Limb (tissue), 2 donors: ENCODE data around the gene PTPN11.
"Not testable (repeated sequence)": the region's sequence is repeated elsewhere in the genome, so short reads cannot be mapped to it uniquely, and the experiment has no call there.

Source experiments
- DNase-seq, 2 donors: peaks; one replicate each; pipeline ENCODE4 v3.0.0-alpha.2; 2016; ENCODE audit errors: extremely low spot score in 2 of 2

Gene PTPN11

DNA sequence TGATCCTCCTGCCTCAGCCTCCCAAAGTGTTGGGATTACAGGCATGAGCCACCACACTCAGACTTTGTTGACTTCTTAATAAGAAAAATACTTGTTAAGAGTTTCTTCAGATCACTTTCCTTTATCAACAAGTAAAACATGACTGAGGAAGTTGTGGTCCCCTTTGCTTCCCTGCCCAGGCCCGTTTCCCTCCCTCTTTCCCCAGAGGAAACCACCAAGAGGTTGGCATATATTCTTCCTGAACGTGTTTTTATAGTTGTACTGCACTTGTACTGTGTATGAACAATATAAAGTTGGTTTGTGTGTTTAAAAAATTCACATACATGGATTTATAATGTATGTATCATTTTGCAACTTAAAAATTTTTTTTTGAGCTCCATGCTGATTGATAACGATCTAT is 28.4 kb downstream of the PTPN11 start:
- DNase-seq: no peak

DNA sequence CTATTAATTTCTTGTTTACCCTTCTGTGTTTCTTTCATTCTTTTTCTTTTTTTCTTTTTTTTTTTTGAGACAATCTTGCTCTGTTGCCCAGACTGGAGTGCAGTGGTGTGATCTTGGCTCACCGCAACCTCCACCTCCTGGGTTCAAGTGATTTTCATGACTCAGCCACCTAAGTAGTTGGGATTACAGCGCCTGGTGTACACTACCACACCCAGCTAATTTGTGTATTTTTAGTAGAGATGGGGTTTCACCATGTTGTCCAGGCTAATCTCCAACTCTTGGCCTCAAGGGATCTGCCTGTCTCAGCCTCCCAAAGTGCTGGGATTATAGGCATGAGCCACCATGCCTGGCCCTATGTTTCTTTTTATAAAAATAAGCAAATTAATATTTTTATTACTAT is 29.4 kb downstream of the PTPN11 start:
- DNase-seq: not testable (repeated sequence)

DNA sequence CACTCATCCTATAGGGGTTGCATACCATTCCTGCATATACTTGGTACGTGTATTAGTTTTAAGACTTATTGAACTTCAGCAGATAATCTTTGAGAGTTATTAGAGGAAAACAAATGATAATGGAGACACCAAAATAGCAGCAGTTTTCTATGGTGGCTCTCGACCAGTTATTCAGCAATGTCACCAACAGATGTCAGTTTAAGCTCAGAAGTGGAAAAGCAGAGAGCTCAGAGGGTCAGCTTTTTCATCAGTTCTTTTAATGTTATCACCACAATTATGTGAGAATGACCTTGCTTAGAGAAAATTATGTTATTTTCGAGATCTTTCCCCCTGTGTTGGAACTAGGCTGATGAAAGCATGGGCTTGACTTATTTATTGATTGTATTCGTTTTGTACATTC is 32.0 kb downstream of the PTPN11 start:
- DNase-seq: no peak

DNA sequence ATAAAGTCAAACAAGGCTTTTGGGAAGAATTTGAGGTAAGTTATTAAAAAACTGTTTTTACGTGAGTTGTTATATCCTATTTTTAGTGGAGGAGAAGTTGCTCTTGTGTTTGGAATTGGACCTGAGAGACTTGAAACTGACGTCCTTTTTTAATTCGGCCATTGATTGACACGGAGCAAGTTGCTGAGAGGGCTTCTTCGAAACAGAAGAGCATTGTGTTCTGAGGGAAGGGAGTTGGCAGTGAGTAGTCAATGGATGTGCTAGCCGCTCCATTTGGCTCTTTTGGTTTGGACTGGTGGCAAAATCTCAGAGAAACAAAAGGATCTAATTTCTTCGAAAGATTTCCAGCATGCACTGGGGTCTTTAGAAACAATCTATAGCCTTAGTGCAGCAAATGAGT is 37.3 kb downstream of the PTPN11 start:
- no peak for DNase-seq

DNA sequence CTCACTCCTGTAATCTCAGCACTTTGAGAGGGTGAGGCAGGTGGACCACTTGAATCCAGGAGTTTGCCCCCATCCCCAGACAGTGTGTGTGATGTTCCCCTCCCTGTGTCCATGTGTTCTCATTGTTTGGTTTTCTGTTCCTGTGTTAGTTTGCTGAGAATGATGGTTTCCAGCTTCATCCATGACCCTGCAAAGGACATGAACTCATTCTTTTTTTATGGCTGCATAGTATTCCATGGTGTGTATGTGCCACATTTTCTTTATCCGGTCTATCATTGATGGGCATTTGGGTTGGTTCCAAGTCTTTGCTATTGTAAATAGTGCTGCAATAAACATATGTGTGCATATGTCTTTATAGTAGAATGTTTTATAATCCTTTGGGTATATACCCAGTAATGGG is 38.4 kb downstream of the PTPN11 start:
- not testable (repeated sequence) for DNase-seq

DNA sequence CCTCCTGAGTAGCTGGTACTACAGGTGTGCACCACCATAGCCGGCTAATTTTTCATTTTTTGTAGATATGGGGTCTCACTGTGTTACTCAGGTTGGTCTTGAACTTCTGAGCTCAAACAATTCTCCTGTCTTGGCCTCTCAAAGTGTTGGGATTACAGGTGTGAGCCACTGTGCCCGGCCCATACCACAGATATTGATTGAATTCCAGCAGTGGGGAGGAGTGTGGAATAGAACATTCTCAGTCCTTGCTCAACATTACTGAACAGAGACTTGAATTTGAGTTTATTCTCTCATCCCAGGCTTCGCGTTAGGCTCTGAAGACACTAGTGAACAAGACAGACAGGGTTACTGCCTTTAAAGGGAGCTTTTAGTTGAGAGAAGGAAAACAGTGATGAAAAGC is 39.6 kb downstream of the PTPN11 start:
- DNase-seq: no peak

DNA sequence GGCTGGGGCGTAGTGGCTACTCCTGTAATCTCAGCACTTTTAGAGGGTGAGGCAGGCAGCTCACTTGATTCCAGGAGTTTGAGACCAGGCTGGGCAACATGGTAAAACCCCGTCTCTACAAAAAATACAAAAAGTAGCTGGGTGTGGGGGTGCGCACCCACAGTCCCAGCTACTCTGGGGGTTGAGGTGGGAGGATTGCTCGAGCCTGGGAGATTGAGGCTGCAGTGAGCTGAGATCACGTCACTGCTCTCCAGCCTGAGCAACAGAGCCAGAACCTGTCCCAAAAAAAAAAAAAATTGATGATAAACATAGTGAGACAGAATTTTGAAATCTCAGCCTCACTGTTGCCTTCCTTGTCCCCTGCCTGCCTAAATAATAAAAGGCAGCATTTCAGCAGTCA is 40.0 kb downstream of the PTPN11 start:
- no peak for DNase-seq

DNA sequence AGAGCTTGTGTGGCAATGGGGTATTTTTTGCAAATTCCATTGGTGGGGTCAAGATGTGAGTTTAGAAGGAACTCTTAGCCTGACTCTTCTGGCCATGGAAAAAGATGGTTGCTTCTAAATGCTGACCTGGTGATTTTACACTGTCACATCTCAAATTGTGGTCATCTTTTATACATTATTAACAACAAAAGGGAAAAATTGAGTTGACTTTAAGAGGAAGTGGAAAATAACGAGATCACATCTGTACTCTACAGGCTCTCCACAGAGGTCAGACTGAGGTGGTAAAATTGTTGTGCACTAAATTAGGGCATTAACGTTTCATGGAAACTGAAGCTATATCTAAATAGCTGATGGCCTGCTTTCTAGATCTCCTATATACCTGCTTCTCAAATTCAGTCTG is 44.7 kb downstream of the PTPN11 start:
- no peak for DNase-seq

DNA sequence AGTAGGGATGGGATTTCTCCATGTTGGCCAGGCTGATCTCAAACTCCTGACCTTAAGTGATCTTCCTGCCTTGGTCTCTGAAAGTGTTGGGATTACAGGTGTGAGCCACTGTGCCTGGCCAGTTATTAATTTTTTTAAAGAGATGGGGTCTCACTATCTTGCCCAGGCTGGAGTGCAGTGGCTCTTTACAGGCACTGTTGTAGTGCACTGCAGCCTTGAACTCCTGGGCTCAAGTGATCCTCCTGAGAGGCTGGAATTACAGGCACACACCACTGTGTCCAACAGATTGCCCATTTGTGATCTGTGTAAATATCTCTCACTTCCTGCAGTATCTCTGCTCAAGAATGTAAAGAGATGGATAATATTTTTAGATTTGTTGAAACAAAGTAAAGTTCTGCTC is 45.9 kb downstream of the PTPN11 start:
- DNase-seq: no peak

DNA sequence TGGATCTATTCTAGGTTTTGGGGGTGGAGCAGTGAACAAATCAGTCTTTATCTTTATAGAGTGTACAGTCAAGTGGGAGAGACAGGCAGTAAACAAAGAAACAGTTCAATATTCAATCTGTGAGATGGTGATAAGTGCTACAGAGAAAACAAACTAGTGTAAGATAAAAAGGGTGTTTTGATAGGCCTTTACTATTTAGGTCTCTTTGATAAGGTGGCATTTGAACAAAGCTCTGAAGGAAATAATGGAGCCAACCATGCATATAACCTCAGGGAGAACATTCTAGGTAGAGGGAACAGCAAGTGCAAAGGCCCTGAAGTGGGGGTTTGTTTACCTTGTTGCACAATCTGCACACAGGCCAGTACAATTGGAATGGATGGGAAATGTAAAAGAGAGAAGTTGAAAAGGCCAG is 47.3 kb downstream of the PTPN11 start:
- no peak for DNase-seq

DNA sequence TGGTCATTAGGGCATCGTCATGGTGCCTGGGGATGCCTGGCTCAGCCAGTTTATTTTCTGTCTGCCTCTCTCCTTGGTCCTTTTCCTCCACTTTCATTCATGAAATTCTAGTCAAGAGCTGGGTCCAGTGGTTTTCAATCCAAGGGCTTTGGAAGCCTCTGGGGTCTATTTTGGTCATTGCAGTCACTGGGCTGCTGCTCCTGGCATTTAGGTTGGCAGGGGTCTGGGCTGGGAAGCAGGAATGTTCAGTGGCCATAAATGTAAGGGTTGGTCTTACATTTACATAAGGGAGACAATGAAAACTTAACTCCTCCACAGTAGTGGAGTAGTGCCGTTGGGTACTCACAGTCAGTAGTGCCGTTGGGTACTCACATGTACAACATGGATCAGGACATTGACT is 48.1 kb downstream of the PTPN11 start:
- no peak for DNase-seq

DNA sequence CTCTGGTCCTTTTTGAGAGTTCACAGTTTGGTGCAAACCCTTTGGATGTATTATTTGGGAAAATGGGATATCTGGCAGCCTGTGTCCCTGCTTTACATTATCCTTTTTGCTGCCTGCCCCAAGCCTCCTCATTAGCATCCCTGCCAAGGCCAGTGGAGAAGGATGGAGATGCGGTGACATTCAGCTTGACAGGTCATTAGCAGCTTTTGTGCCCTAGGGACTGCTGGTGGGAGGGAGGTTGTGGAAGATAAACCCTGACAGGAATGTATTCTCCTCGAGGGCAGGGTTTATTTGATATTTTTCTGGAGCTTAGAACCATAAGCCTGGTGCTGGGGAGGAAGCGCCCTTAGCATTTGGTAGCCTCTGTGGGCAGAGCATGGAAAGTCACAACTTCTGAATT is 49.3 kb downstream of the PTPN11 start:
- no peak for DNase-seq

DNA sequence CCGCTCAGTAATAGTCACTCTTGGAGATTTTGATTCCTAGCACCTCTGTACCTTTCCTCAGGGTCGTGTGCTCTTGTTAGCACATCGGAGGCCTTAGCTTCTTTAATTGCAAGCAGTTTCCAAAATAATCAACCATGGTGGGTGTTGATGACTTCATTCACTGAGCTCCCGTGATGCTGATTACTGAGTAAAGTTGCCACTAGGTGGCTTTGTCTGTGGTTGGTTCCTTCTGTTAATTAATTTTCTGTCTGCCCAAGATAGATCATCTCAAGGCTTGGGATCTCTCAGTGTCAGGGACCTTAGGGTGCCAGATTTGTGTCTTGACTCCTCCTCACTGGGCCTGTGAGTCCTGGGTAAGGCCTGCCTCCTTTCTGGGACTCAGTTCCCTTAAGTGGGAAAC is 54.3 kb downstream of the PTPN11 start:
- DNase-seq: no peak

DNA sequence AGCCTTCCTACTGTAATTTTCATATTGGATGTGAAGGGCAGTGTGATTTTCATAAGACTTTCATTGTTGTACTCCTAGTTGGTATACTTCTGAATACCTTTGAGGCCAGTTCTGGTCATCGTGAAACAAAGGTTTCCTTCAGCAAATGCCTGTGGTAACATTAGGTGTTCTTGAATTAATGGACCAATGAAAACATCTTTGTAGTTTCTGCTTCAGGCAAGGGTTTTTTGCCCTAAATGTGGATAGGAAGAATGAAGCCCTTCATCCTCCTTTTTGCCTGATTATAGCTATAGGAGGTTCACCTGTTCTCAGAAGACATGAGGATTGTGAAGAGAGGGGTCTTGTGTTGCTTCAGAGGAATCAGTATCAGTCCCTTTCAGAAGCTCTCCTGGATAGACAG is 60.7 kb downstream of the PTPN11 start:
- DNase-seq: no peak

DNA sequence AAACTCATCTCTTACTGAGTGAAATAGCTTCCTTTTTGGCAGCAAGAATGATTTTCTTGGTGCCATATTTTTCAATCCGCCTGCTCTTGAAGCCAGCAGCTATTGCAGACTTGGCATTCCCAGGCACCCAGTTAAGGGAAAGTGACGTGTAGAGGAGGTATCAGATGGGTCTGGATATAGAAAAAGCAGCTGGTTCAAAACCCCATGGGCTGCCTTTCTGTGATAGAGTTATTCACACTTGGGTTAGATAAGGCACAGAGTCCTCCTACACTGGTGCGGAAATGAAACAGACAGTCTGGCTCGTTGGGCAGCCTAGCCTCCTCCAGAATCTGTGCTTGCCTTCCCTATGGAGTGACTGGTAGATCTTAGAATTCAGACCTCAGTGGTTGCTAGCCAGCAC is 62.2 kb downstream of the PTPN11 start:
- DNase-seq: no peak

DNA sequence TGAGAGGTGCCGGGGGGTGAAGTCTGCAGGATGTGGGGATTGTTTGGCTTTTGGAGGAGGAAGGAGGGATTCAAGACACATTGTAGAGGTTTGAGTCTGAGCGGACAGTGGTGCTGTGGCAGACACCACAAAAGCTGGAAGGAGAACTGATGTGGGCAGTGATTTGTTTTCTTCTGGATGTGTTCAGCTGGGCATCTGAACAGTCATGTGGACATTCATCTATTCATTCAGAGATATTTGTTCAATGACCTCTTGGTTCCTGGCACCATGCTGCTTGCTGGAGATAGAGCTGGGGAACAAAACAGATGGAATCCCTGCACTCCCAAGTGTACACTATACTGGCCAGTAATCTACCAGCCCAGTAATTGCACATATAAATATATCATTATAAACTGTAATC is 64.0 kb downstream of the PTPN11 start:
- no peak for DNase-seq

DNA sequence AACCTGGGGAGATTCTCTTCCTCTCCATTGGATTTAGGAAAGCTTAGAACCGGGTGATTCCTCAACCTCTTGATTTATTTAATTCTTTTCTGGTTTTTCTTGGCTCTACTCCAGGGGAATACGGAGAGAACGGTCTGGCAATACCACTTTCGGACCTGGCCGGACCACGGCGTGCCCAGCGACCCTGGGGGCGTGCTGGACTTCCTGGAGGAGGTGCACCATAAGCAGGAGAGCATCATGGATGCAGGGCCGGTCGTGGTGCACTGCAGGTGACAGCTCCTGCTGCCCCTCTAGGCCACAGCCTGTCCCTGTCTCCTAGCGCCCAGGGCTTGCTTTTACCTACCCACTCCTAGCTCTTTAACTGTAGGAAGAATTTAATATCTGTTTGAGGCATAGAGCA is 67.6 kb downstream of the PTPN11 start:
- no peak for DNase-seq

DNA sequence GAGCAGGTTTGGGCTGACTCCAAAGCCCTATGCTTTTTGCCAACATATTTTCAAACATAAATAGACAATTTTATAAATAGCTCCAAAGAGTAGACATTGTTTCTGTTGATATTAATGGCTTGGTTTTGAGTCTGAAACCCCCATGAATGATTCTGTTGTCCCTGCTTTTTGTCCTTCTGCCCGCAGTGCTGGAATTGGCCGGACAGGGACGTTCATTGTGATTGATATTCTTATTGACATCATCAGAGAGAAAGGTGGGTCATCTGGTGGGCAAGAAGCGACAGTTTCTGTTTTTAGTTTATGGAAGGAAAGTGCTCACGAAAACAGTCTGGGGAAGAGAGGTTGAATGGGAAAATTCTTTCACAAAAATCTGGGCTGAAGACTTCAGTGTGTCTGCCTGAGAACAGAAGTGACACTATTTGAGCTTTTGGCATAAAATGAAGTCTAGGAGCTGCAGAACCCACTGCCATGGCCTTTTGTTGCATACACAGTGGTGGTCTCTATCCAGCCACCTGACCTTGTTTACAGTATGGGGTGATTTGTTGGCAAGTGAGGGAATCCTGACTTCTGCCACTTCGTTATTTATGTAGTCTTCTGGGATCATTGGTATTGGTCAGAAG is 69.6 kb downstream of the PTPN11 start:
- no peak for DNase-seq

DNA sequence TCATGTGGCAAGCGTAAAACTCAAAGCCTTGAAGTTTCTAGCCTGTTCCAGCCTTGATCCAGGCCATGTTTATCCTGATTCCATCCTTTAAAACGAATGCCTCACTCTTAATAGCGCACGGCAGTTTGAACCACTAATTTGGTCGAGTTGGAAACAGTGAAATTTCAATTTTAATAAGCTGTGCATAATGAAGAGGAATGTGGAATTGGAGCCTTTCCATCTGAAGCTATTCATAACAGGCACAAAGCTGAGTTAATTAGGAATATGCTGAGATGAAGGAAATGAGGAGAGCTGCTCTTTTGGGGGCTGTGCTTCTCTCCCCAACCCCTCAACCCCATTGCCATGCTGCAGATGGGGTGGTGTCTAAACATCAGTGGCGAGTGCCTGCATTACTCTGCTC is 70.7 kb downstream of the PTPN11 start:
- DNase-seq: no peak

DNA sequence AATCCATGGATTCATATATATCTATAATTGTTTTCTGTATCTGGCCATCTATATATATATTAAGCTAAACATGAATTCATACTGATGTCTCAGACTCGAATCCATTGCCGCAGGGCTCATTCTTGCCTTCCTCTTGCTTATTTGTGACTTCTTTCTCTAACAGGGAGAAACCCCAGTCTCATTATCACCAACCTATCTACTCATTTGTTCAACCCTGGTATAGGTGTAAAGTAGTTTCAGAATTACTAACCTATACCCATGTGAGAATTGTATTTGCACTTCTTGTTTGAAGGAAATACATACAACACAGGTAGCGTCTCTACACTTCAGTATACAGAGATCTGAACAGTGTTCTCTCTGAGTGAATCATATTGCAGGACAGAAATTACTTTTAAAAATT is 77.7 kb downstream of the PTPN11 start:
- DNase-seq: no peak

DNA sequence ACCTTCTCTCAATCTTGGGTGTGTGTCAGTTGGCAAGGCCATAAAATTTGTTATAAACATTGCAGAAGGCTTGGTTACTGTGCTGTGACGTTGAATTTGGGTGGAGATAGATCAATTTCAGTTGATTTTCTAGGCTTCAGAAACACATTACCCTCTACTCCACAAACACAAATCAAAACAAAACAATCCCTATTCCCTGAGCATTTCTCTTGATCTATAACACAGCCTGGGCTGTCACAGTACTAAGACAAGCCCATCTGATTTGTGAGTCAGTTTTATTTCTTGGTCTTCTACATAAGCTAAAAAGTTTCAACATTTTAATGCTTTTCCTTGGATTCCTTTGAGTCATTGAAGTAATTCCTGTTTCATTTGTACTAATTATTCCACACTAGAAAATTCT is 79.8 kb downstream of the PTPN11 start:
- DNase-seq: no peak

DNA sequence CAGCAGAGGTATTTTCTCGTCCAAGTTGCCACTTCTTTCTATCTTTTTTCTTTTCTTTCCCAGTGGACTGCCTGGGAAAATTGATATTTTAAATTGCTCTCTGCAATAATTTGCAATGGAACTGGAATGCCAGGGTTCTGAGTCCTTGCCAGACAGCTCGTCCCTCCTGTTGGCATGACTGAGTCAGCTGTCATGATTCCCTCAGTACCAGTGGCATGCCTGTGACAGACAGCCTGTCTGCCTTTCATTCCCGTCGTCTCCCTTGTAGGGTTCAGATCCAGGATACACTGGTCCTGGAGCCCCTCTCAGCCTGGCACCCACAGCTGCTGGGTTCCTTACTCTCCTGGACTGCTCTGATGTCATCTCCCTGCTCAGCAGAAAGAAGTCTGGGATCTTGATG is 84.8 kb downstream of the PTPN11 start:
- DNase-seq: no peak

DNA sequence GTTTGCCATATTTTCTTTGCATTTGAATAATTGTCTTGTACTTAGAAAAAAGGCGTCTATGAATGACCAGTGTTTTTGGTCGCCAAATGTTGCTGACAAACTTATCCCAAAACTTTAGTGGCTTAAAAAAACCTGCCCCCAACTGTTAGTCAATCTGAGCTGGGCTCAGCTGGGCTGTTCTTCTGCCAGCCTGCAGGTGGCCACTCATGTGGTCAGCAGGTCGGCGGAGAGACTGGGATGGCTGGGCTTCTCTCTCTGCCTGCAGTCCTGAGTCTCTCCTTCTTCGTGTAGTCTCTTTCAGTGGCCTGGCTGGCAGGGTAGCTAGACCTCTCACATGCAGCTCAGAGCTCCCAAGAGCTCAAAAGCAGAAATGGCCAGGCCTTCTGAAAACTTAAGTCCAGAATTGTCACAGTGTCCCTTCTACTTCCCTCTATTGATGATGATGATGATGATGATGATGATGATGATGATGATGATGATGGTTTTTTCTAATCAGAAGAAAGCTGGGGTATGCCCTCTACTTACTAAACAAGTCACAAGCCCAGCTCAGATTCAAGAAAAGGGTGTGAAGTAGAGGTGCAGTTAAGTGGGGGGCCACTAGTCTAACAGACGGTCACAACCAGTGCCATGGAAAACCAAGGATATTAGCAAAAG is 87.9 kb downstream of the PTPN11 start:
- no peak for DNase-seq

DNA sequence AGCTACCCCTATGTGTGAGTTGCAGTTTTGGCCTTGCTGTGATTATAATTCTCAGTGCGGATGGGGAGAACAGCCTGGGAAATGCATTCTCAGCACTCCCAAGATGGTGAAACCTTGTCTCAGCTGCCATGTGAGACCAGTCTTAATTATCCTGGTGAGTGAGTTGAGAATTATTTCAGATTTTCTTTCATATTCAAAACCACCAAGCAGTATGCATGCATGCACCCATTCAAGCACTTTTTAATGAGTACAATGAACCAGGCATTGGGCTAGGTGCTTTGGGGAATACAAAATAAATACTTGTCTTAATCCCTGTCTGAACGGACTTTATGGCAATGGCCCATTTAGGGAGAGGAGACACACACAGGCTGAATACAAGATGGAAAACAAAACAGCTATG is 94.7 kb downstream of the PTPN11 start:
- DNase-seq: no peak
